Urinary bladder (tissue), 4 donors: ENCODE measurements around the gene CX3CL1. TPM values are rescaled to one million over a fixed set of nuclear protein-coding genes. Genes with fewer than 3 reads are reported as not detected.

ENCODE experiments used
- DNase-seq: peaks from one replicate; pipeline ENCODE4 v3.0.0-alpha.2; 2015; ENCODE audit errors: extremely low spot score
- H3K27ac ChIP-seq: one replicate; pipeline ENCODE4 v1.5.1; 2013; ENCODE audit warnings: low read depth, mild to moderate bottlenecking, moderate library complexity
- H3K36me3 ChIP-seq: one replicate; pipeline ENCODE4 v1.6.1; 2013; ENCODE audit warnings: mild to moderate bottlenecking, moderate library complexity; ENCODE audit not compliant: insufficient read depth
- H3K4me1 ChIP-seq: one replicate; pipeline ENCODE4 v1.6.1; 2013; ENCODE audit warnings: mild to moderate bottlenecking, moderate library complexity; ENCODE audit not compliant: insufficient read depth
- H3K4me3 ChIP-seq: one replicate; pipeline ENCODE4 v1.5.1; 2013; ENCODE audit warnings: low read depth, low read length
- WGBS: extraction: QIAGEN DNeasy Blood & Tissue Kit; methylation state at CpG from one replicate; pipeline ENCODE4 v1.1.7; 2013; 5-methylcytosine and 5-hydroxymethylcytosine counted together
- polyA plus RNA-seq: library from polyadenylated mRNA; stranded (reverse); fragments of 200-250 nt; gene quantifications from one replicate; pipeline ENCODE4 v1.2.3, GENCODE V29; 2013
- total RNA-seq: library from RNA; depleted of rRNA; stranded (reverse); fragments of >200 nt; gene quantifications from one replicate; pipeline ENCODE4 v1.2.3, GENCODE V29; 2014
- donor health status: healthy with polysubstance abuse.
- donor health status: healthy.

Gene CX3CL1
- total and polyA plus RNA-seq, 2 donors, result 2.1 to 56.5 TPM

GRCh38 chr16:57345666-57346204 is 26.6 kb upstream of the CX3CL1 start:
- H3K36me3 ChIP-seq, result no peaks in the 10 kb centered on the region
- 38% methylated on average over 3 of the region's 3 CpGs for WGBS
- DNase-seq, result no peak

GRCh38 chr16:57347858-57348257 is 24.4 kb upstream of the CX3CL1 start:
- H3K4me1 ChIP-seq, result no peaks in the 10 kb centered on the region
- H3K4me3 ChIP-seq, result no peak overlapping the region
- no peak for DNase-seq
- 77% methylated on average over 6 of the region's 6 CpGs for WGBS
- no peaks in the 10 kb centered on the region for H3K36me3 ChIP-seq
- no peak overlapping the region for H3K27ac ChIP-seq

More at GRCh38 chr16:57345666-57346204, 26.6 kb upstream of the CX3CL1 start:
- H3K4me1 ChIP-seq, result no peaks in the 10 kb centered on the region
- no peak overlapping the region for H3K4me3 ChIP-seq
- no peak overlapping the region for H3K27ac ChIP-seq

- Histone ChIP-seq H3K36me3 (no peaks in the 10 kb centered on the region), H3K4me1 (no peaks in the 10 kb centered on the region), H3K27ac (no peak overlapping the region), H3K4me3 (no peak overlapping the region)
- 93% methylated on average over 2 of the region's 2 CpGs for WGBS
- DNase-seq, result no peak
Observed at GRCh38 chr16:57348327-57348726, 24.0 kb upstream of the CX3CL1 start.

DNA sequence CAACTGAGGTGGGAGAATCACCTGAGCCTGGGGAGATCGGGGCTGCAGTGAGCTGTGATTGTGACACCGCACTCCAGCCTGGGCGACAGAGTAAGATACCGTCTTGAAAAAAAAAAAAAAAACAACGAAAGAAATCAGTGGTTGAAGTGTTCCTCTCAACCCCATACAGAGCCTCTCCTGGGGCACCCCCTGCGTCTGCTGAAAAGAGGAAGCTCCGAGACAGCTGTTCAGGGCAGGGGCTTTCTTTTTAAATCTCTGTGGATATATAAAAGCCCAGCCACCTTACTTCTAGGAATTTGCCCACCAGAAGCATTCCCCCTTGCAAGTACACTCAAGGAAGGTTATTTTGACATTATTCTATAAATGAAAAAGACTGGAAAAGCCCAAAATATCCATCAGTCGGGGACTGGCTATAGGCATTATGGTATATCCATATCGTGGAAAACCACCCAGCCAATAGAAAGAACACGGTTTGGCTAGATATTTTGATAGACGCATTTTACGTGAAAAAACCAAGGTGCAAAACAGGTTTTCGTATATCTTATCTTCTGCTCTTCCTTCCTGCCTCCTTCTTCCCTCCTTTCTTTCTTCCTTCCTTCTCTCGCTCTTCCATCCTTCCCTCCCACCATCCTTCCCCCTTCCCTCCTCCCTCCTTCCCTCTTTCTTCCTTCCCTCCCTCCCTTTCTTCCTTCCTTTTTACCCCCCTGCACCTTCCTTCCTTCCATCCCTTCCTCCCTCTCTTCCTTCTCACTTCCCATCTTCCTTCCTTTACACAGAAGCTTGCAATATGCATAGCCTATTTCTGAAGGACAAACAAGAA is 22.9 kb upstream of the CX3CL1 start:
- WGBS, result 55% methylated on average over 14 of the region's 14 CpGs
- no peaks in the 10 kb centered on the region for H3K36me3 ChIP-seq
- DNase-seq, result no peak
- no peak overlapping the region for H3K27ac ChIP-seq
- H3K4me1 ChIP-seq, result no peaks in the 10 kb centered on the region
- H3K4me3 ChIP-seq, result no peak overlapping the region

- H3K27ac ChIP-seq, result no peak overlapping the region
- H3K4me1 ChIP-seq, result no peaks in the 10 kb centered on the region
- no peak for DNase-seq
- WGBS, result 74% methylated on average over 6 of the region's 6 CpGs
- no peak overlapping the region for H3K4me3 ChIP-seq
- H3K36me3 ChIP-seq, result no peaks in the 10 kb centered on the region
Observed at GRCh38 chr16:57352636-57353047, 19.6 kb upstream of the CX3CL1 start.

GRCh38 chr16:57354311-57354710 is 18.0 kb upstream of the CX3CL1 start:
- Histone ChIP-seq H3K27ac (no peak overlapping the region), H3K4me3 (no peak overlapping the region), H3K36me3 (no peaks in the 10 kb centered on the region), H3K4me1 (no peaks in the 10 kb centered on the region)
- DNase-seq, result no peak
- 87% methylated on average over 7 of the region's 7 CpGs for WGBS

- no peak for DNase-seq
- Histone ChIP-seq H3K36me3 (no peaks in the 10 kb centered on the region), H3K27ac (no peak overlapping the region), H3K4me1 (no peaks in the 10 kb centered on the region), H3K4me3 (no peak overlapping the region)
- whole genome bisulfite sequencing, result 87% methylated on average over 5 of the region's 5 CpGs
Observed at GRCh38 chr16:57355898-57356414, 16.3 kb upstream of the CX3CL1 start.

DNA sequence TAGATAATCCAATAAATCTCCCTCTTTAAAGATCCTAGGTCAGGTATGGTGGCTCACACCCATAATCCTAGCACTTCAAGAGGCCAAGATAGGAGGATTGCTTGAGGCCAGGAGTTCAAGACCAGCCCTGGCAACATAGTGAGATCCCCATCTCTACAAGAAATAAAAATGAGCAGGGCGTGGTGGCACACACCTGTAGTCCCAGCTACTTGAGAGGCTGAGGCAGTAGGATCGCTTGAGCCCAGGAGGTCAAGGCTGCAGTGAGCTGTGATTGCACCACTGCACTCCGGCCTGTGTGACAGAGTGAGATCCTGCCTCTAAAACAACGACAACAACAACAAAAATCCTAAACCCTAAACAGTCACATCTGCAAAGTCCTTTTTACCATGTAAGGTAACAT is 15.7 kb upstream of the CX3CL1 start:
- no peak overlapping the region for H3K27ac ChIP-seq
- H3K36me3 ChIP-seq, result no peaks in the 10 kb centered on the region
- H3K4me1 ChIP-seq, result no peaks in the 10 kb centered on the region
- WGBS, result 98% methylated on average over 4 of the region's 4 CpGs
- no peak for DNase-seq
- H3K4me3 ChIP-seq, result no peak overlapping the region

- 86% methylated on average over 9 of the region's 9 CpGs for WGBS
- Histone ChIP-seq H3K4me1 (no peaks in the 10 kb centered on the region), H3K4me3 (no peak overlapping the region), H3K36me3 (no peaks in the 10 kb centered on the region), H3K27ac (no peak overlapping the region)
- no peak for DNase-seq
Observed at GRCh38 chr16:57357330-57358085, 14.8 kb upstream of the CX3CL1 start.

GRCh38 chr16:57358086-57358420 is 14.2 kb upstream of the CX3CL1 start:
- no peaks in the 10 kb centered on the region for H3K4me1 ChIP-seq
- WGBS, result 84% methylated on average over 7 of the region's 7 CpGs
- no peak for DNase-seq
- no peak overlapping the region for H3K4me3 ChIP-seq
- H3K27ac ChIP-seq, result no peak overlapping the region
- no peaks in the 10 kb centered on the region for H3K36me3 ChIP-seq

DNA sequence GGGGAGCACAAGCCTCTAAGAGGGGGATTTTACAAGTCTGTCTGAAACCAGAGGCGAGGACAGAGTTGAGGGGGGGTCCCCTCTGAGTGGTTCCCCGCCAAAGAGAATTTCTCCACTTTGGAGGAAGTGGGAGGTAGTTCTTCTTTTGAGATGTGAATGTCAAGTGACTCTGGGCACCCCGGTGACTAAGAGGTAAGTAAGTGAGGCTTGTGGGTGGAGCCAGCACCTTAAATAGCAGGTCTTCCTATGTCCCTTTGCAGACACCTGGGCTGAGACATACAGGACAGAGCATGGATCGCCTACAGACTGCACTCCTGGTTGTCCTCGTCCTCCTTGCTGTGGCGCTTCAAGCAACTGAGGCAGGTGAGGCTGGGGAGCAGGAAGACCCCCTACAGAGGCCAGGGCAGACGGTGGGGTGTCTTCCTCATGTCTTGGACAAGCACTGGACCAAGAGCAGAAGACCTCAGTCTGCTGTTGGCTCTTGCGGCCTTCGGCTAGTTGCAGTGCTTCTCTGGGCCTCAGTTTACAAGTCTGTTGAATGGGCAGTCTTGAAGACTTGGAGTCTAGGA is 13.7 kb upstream of the CX3CL1 start, which contains the start of gene CCL22:
TSS of gene CCL22 (plus strand) at position 257 of the 569 bp plus-strand sequence. CDS start at position 291, 34 bp downstream.
- Histone ChIP-seq H3K36me3 (no peaks in the 10 kb centered on the region), H3K27ac (no peak within 1 kb of the TSS), H3K4me3 (no peak within 1 kb of the TSS), H3K4me1 (no peaks in the 10 kb centered on the region)
- DNase-seq, result no peak
- WGBS, result 87% methylated on average over 9 of the region's 9 CpGs

- Histone ChIP-seq H3K4me1 (no peaks in the 10 kb centered on the region), H3K27ac (no peak overlapping the region), H3K36me3 (no peaks in the 10 kb centered on the region), H3K4me3 (no peak overlapping the region)
- no peak for DNase-seq
- 94% methylated on average over 16 of the region's 16 CpGs for WGBS
Observed at GRCh38 chr16:57360321-57360935, 11.9 kb upstream of the CX3CL1 start.

DNA sequence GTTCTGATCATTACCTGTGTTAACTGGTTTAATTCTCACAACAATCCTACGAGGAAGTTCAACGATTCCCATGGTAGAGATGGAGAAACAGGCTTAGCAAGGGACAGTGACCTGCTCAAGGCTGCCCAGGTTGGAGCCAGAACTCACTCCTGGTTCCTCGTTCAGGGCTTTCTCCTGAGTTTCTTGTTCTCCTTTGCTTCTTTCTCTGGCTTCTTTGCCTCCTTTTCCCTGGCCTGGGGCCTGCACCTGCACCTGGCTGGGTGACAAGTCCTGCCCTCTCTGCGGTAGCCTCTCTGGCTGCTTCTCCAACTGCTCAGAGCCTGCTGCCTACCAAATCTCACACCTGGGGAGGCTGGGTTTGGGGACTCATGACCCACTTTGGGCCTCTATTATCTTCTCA is 10.9 kb upstream of the CX3CL1 start:
- no peaks in the 10 kb centered on the region for H3K36me3 ChIP-seq
- no peak overlapping the region for H3K4me3 ChIP-seq
- no peak for DNase-seq
- no peak overlapping the region for H3K27ac ChIP-seq
- 80% methylated on average over 4 of the region's 4 CpGs for WGBS
- no peaks in the 10 kb centered on the region for H3K4me1 ChIP-seq
